ENCODE measurements around the gene FMNL2. TPM values are rescaled to one million over a fixed set of nuclear protein-coding genes. Genes with fewer than 3 reads are reported as not detected.

The FMNL2 gene
- total and polyA plus RNA-seq, 4 donors, result 18.8 to 81.4 (median 38.4) TPM

GRCh38 chr2:152354069-152354755 is 19.2 kb downstream of the FMNL2 start:
- H3K9me3 ChIP-seq (ENCODE audit: control insufficient read depth in 4 of 4, insufficient read depth in 3 of 4, low read length in 3 of 4), result peaks cover 0 to 2% (median 0%) of the 10 kb centered on the region in 4 donors
- TF ChIP-seq CTCF (IDR thresholded peaks at IDR 0.05; ENCODE audit: control extremely low read depth, extremely low read depth), result no peak
- H3K9ac ChIP-seq (ENCODE audit: insufficient read depth in 1 of 2, low read length in 2 of 2), result no peak overlapping the region
- no peak overlapping the region for H3K4me3 ChIP-seq
- no peaks in the 10 kb centered on the region for H3K27me3 ChIP-seq (ENCODE audit: control insufficient read depth in 3 of 3, insufficient read depth in 3 of 3, low read length in 2 of 3)
- ATAC-seq (ENCODE audit: insufficient read depth, low FRiP score) (no peak), DNase-seq (no peak)
- H3K4me1 ChIP-seq (ENCODE audit: control insufficient read depth in 5 of 5, insufficient read depth in 5 of 5, low read length in 5 of 5), result peaks cover 0 to 8% (median 0%) of the 10 kb centered on the region in 5 donors
- WGBS, 2 donors, result 84 to 87% methylated on average over 4 of the region's 4 CpGs
- H3K36me3 ChIP-seq (ENCODE audit: control insufficient read depth in 4 of 4, insufficient read depth in 4 of 4, low read length in 4 of 4), result no peaks in the 10 kb centered on the region
- no peak overlapping the region for H3K27ac ChIP-seq (ENCODE audit: low read depth in 1 of 2, low read length in 1 of 2)

DNA sequence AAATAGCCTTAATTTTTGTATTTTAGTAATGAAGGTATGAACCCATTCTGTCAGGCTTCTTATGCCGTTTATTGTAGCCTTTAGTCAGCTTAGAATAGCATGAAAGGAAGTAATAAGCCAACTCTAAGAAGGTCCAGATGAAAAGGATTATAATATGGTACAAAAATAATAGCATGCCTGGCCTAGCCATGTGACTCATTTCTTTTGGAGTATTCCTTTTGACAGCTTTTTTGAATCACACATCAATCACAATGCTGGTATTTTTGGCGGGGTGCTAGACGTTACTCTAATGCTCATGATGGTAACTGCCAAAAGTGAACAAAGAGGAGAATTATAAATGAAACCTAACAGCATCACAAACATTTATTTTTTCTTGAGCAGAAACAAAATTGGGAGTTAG is 19.9 kb downstream of the FMNL2 start:
- H3K9me3 ChIP-seq (ENCODE audit: control insufficient read depth in 4 of 4, insufficient read depth in 3 of 4, low read length in 3 of 4), result peaks cover 0 to 2% (median 0%) of the 10 kb centered on the region in 4 donors
- TF ChIP-seq CTCF (IDR thresholded peaks at IDR 0.05; ENCODE audit: control extremely low read depth, extremely low read depth), result no peak
- ATAC-seq (ENCODE audit: insufficient read depth, low FRiP score) (no peak), DNase-seq (no peak)
- H3K36me3 ChIP-seq (ENCODE audit: control insufficient read depth in 4 of 4, insufficient read depth in 4 of 4, low read length in 4 of 4), result no peaks in the 10 kb centered on the region
- no peaks in the 10 kb centered on the region for H3K27me3 ChIP-seq (ENCODE audit: control insufficient read depth in 3 of 3, insufficient read depth in 3 of 3, low read length in 2 of 3)
- peak overlapping the region in 1 of 2 donors; percentile 9 for H3K27ac ChIP-seq (ENCODE audit: low read depth in 1 of 2, low read length in 1 of 2)
- H3K4me1 ChIP-seq (ENCODE audit: control insufficient read depth in 5 of 5, insufficient read depth in 5 of 5, low read length in 5 of 5), result peaks cover 0 to 10% (median 3%) of the 10 kb centered on the region in 5 donors
- H3K4me3 ChIP-seq, result no peak overlapping the region
- H3K9ac ChIP-seq (ENCODE audit: insufficient read depth in 1 of 2, low read length in 2 of 2), result no peak overlapping the region
- 59 to 70% methylated on average over 3 of the region's 3 CpGs for WGBS, 2 donors

DNA sequence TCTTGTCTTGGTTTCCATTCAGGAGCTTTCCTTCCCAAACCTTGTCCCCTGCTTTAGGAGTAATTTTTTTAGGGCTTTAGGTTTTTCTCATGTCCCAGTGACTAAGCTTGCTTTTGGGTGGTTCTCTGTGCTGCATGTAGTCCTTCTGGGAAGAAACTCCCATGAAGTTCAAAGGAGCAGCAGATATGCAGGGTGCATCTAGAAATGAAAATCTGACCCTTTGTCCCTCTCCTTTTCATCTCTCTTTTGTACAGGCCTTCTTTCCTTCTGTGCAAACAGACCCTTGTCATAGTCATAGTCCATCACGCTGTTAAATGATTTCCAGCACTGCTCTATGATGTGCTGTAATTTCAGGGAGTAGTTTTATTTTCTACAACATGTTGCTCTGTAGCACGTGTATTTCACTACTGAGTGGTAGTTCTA is 20.4 kb downstream of the FMNL2 start:
- H3K27me3 ChIP-seq (ENCODE audit: control insufficient read depth in 3 of 3, insufficient read depth in 3 of 3, low read length in 2 of 3), result no peaks in the 10 kb centered on the region
- TF ChIP-seq CTCF (IDR thresholded peaks at IDR 0.05; ENCODE audit: control extremely low read depth, extremely low read depth), result no peak
- H3K4me3 ChIP-seq, result no peak overlapping the region
- H3K36me3 ChIP-seq (ENCODE audit: control insufficient read depth in 4 of 4, insufficient read depth in 4 of 4, low read length in 4 of 4), result no peaks in the 10 kb centered on the region
- no peak overlapping the region for H3K9ac ChIP-seq (ENCODE audit: insufficient read depth in 1 of 2, low read length in 2 of 2)
- no peak overlapping the region for H3K27ac ChIP-seq (ENCODE audit: low read depth in 1 of 2, low read length in 1 of 2)
- 69 to 77% methylated on average over 2 of the region's 2 CpGs for WGBS, 2 donors
- ATAC-seq (ENCODE audit: insufficient read depth, low FRiP score) (no peak), DNase-seq (no peak)
- peaks cover 0 to 2% (median 0%) of the 10 kb centered on the region in 4 donors for H3K9me3 ChIP-seq (ENCODE audit: control insufficient read depth in 4 of 4, insufficient read depth in 3 of 4, low read length in 3 of 4)
- H3K4me1 ChIP-seq (ENCODE audit: control insufficient read depth in 5 of 5, insufficient read depth in 5 of 5, low read length in 5 of 5), result peaks cover 0 to 10% (median 0%) of the 10 kb centered on the region in 5 donors
